GM18870 (cell line): ENCODE results near the gene PRR5.

Source experiments
- ATAC-seq: cut with Tn5 transposase; IDR thresholded peaks from one replicate; pipeline ENCODE4 v1.9.1; 2021; ENCODE audit warnings: moderate library complexity; ENCODE audit not compliant: unreplicated experiment

Gene PRR5

DNA sequence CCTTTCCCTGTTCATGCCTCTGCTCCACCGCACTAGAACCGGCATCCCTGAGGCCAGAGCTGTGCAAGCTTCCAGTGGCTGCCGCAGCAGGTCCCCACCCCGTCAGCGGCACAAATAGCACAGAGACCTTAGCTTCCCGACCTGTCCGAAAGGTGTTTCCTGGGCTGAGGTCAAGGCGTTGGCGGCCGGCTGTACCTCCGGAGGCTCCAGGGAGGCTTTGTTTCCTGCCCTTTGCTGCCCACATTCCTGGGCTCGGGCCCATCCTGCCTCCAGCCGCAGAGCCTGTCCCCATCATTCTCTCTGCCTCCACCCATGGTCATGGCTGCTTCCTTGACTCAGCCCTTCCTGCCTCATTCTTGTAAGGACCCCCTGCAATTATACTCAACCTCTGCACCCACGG, 81.6 kb downstream of the PRR5 start:
- no peak for ATAC-seq

DNA sequence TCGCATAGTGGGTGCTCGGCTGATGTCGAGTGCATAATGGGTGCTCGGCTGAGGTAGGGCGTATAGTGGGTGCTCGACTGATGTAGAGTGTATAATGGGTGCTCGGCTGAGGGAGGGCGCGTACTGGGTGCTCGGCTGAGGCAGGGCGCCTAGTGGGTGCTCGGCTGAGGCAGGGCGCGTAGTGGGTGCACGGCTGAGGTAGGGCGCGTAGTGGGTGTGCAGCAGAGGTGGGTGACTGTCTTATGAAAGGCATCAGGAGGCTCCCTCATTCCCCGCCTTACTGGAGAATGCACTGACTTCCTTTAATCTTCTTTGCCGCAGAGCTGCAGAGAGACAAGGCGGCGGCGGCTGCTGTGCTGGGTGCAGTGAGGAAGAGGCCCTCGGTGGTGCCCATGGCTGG, 84.1 kb downstream of the PRR5 start:
- ATAC-seq, result no peak

- ATAC-seq, result no peak
Observed at GRCh38 chr22:44786610-44787009, 84.6 kb downstream of the PRR5 start.
